GM21786 (cell line): ENCODE results near the gene PGD.
A peak's percentile ranks its signal among the peaks of the same experiment; 100 is the strongest.
"Not testable (repeated sequence)": the region's sequence is repeated elsewhere in the genome, so short reads cannot be mapped to it uniquely, and the experiment has no call there.

Source experiments
- ATAC-seq: cut with Tn5 transposase; IDR thresholded peaks from one replicate; pipeline ENCODE4 v1.9.1; 2021; ENCODE audit not compliant: unreplicated experiment

PGD gene

GRCh38 chr1:10398734-10399443 is at the start of gene PGD:
Gene PGD, plus strand, starts transcription at chr1:10399064. Its CDS starts 54 bp downstream, at chr1:10399118.
- peak; percentile 93 for ATAC-seq

- no peak for ATAC-seq
These were observed 45.6 kb upstream of the PGD start for GRCh38 chr1:10353282-10353681.

- ATAC-seq: no peak
These were observed 45.2 kb upstream of the PGD start for GRCh38 chr1:10353693-10354092.

- no peak for ATAC-seq
These were observed 38.8 kb upstream of the PGD start for GRCh38 chr1:10360045-10360444.

- no peak for ATAC-seq
These were observed 37.3 kb upstream of the PGD start for GRCh38 chr1:10361515-10361914.

GRCh38 chr1:10368194-10368593 is 30.7 kb upstream of the PGD start:
- no peak for ATAC-seq

- ATAC-seq: no peak
These were observed 24.4 kb upstream of the PGD start for GRCh38 chr1:10374442-10374860.

- not testable (repeated sequence) for ATAC-seq
These were observed 21.4 kb upstream of the PGD start for GRCh38 chr1:10377365-10378029.

GRCh38 chr1:10378081-10378841 is 20.6 kb upstream of the PGD start:
- ATAC-seq: no peak

- ATAC-seq: no peak
These were observed 19.7 kb upstream of the PGD start for GRCh38 chr1:10379101-10379620.

GRCh38 chr1:10379676-10380075 is 19.2 kb upstream of the PGD start:
- ATAC-seq: no peak

- ATAC-seq: no peak
These were observed 18.1 kb upstream of the PGD start for GRCh38 chr1:10380594-10381275.

- no peak for ATAC-seq
These were observed 15.2 kb upstream of the PGD start for GRCh38 chr1:10383630-10384029.

GRCh38 chr1:10384219-10384618 is 14.6 kb upstream of the PGD start:
- ATAC-seq: no peak

- ATAC-seq: no peak
These were observed 11.8 kb upstream of the PGD start for GRCh38 chr1:10386761-10387676.

GRCh38 chr1:10387677-10388386 is 11.0 kb upstream of the PGD start:
- ATAC-seq: no peak

- no peak for ATAC-seq
These were observed 10.5 kb upstream of the PGD start for GRCh38 chr1:10388387-10388715.

- no peak for ATAC-seq
These were observed 9.4 kb upstream of the PGD start for GRCh38 chr1:10389271-10389973.

- ATAC-seq: no peak
These were observed 2.0 kb upstream of the PGD start for GRCh38 chr1:10396870-10397269.
